Hepatocyte (in vitro differentiated cells): ENCODE results near the gene KMT2A.

Source experiments
- EZH2 ChIP-seq: fragments of 200-600 bp; sonication (generic); IDR thresholded peaks from 2 replicates; pipeline ENCODE4 v1.6.1; 2016; ENCODE audit warnings: antibody characterized with exemption, mild to moderate bottlenecking, borderline replicate concordance
- EZH2phosphoT487 ChIP-seq: fragments of 200-600 bp; sonication (generic); IDR thresholded peaks from one replicate; pipeline ENCODE4 v1.6.1; 2018; ENCODE audit warnings: antibody characterized with exemption, mild to moderate bottlenecking, low read depth, moderate library complexity; ENCODE audit not compliant: unreplicated experiment, severe bottlenecking
- TF ChIP-seq, protein P1 (sequence below): fragments of 200-600 bp; sonication (generic); IDR thresholded peaks from 2 replicates; pipeline ENCODE4 v1.5.1; 2016; ENCODE audit warnings: antibody characterized with exemption, mild to moderate bottlenecking; ENCODE audit not compliant: poor library complexity

DNA sequence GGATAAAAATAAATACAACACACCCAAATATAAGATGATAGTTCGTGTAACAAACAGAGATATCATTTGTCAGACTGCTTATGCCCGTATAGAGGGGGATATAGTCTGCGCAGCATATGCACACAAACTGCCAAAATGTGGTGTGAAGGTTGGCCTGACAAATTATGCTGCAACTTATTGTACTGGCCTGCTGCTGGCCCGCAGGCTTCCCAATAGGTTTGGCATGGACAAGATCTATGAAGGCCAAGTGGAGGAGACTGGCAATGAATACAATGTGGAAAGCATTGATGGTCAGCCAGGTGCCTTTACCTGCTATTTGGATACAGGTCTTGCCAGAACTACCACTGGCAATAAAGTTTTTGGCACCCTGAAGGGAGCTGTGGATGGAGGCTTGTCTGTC, 124.5 kb downstream of the KMT2A start:
- TF ChIP-seq, protein P1, sequence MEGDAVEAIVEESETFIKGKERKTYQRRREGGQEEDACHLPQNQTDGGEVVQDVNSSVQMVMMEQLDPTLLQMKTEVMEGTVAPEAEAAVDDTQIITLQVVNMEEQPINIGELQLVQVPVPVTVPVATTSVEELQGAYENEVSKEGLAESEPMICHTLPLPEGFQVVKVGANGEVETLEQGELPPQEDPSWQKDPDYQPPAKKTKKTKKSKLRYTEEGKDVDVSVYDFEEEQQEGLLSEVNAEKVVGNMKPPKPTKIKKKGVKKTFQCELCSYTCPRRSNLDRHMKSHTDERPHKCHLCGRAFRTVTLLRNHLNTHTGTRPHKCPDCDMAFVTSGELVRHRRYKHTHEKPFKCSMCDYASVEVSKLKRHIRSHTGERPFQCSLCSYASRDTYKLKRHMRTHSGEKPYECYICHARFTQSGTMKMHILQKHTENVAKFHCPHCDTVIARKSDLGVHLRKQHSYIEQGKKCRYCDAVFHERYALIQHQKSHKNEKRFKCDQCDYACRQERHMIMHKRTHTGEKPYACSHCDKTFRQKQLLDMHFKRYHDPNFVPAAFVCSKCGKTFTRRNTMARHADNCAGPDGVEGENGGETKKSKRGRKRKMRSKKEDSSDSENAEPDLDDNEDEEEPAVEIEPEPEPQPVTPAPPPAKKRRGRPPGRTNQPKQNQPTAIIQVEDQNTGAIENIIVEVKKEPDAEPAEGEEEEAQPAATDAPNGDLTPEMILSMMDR = no peak
- TF ChIP-seq EZH2 = no peak
- no peak for TF ChIP-seq EZH2phosphoT487
